Activated CD4-positive, CD25-positive, alpha-beta regulatory T cell (primary cell): ENCODE data around the gene APH1B.

ENCODE experiments used
- DNase-seq, 4 experiments: peaks; one replicate each; lab custom pipeline; 2025; lab: John Stamatoyannopoulos, UW

Gene APH1B

GRCh38 chr15:63252292-63252691 lies 25.1 kb upstream of the APH1B start:
- no peak for DNase-seq

DNA sequence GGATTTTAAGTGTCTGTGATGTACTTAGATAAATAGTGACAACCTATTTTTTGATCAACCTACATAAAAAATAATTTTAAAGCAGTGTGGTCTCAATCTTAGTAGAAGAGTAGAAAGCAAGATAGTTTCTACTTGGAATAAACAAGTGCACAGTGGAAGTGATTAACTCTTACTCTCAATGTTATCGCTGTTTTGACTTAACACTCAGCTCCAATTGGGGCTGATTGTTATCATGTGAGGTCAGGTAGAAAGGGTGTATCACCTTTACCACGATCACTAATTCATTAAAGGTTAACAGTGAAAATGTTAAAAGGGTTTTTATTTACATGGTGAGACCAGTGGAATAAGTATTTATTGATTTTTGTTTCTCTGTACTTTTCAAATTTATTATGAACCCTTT lies 22.4 kb upstream of the APH1B start:
- no peak for DNase-seq

DNA sequence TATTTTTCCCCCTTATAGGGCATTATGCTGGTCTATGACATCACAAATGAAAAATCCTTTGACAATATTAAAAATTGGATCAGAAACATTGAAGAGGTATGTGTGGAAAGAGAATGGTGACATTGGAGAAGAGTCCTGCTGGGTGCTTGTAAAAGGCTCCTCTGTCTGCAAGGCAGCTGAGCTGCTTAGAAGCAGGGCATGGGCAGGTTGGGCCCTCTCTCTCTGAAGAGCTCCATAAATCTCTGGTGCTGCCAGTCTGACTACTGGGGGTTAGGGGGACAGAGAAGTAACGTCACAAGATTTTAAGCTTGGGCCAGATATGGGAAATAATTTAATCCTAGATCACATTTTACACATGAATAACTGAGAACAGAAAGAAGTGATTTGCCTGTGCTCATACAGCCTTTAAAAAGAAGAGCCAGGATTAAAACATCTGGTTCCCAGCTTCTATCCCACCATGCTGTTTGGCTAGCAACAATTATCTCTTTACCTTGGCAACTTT lies 21.9 kb upstream of the APH1B start:
- no peak for DNase-seq

GRCh38 chr15:63256433-63257274 lies 20.8 kb upstream of the APH1B start:
- DNase-seq, result no peak

GRCh38 chr15:63258658-63259057 lies 18.7 kb upstream of the APH1B start:
- no peak for DNase-seq

GRCh38 chr15:63260791-63261190 lies 16.6 kb upstream of the APH1B start:
- no peak for DNase-seq

GRCh38 chr15:63261311-63261710 lies 16.1 kb upstream of the APH1B start:
- DNase-seq, result no peak

GRCh38 chr15:63263519-63263918 lies 13.9 kb upstream of the APH1B start:
- no peak for DNase-seq

GRCh38 chr15:63264688-63265293 lies 12.6 kb upstream of the APH1B start:
- DNase-seq, result no peak

DNA sequence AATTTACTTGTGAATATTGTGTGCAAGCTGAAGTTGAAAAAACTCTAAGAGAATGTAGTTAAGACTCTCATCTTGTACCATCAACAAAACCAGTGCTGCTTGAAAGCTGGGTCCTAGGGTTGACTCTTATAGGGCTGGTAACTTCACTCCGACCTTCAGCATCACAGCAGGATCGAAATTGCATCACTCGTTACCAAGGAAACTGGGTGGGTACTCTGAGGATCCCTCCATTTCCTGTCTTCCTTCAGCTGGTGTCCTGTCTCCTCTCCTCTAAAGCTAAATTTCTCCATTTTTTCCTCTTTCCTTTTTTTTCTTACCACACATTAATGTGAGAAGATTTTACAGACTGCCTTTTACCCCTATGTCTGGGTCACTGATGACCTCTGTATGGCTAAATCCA lies 3.0 kb upstream of the APH1B start:
- no peak for DNase-seq

- DNase-seq, result no peak
Measured at GRCh38 chr15:63276342-63277037, 915 bp upstream of the APH1B start.

GRCh38 chr15:63277893-63278456 lies 570 bp downstream of the APH1B start:
- DNase-seq, result no peak

- DNase-seq, result no peak
Measured at GRCh38 chr15:63283126-63283525, 5.7 kb downstream of the APH1B start.

GRCh38 chr15:63284335-63284734 lies 6.9 kb downstream of the APH1B start:
- DNase-seq, result no peak

DNA sequence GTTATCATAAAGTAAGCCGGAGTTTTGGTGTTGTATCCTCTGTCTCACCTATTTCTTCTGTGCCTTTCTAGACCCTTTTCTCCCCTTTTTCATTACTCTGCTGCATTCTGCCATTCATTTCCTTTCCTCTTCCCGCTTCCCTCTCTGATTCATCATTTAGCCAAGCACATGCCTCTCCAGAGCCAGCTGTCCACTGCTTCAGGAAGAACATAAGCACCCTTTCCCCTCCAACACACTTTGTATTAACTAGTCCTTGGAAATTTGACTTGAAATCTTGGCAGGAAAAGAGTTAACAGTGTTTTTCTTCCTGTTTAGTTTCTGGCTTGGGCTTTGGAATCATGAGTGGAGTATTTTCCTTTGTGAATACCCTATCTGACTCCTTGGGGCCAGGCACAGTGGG lies 9.7 kb downstream of the APH1B start:
- DNase-seq, result no peak

DNA sequence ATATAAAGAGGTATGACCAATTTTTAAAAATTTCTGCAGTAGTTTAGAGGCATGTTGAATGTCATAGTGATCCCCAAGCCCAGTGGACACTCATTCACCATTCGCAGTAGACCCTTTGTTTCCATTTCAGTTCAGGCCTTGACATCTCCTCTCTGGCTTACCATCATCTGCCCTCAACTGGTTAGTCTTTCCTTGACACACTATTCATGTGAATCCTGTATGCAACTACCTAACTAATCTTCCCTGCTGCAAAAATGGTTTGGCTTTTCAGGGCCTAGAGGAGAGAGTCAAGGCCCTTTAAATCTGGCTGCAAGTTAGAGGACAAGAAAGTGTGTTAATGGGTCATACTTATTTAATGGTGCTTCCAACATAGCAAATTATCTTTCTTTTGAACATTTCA lies 10.9 kb downstream of the APH1B start:
- DNase-seq, result no peak

DNA sequence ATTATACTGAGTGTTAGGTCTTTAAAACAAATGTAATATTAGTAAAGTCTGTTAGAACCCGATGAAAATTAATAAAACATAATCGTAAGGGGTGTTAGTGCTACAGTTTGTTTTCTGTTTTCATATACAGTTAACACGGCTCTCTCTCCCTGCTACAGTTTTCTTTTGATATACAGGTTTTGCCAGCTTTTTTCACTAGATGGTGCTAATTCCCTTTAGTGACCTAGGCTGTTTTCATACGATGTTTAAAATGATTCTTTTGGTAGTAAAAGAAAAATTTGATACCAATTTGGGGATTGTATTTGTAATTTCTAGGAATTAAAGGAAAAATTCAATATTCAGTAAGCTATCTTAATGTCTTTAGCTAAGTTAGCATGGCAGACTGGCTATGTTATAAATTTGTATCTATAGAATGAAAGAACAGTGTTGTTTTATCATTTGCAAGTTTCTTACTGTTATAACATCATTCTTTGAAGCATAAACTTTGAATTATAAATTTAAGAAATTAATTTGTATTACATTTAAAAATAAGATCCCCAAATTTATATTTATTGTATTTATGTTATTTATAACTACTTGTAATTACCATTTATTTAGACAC lies 11.5 kb downstream of the APH1B start:
- DNase-seq, result no peak

DNA sequence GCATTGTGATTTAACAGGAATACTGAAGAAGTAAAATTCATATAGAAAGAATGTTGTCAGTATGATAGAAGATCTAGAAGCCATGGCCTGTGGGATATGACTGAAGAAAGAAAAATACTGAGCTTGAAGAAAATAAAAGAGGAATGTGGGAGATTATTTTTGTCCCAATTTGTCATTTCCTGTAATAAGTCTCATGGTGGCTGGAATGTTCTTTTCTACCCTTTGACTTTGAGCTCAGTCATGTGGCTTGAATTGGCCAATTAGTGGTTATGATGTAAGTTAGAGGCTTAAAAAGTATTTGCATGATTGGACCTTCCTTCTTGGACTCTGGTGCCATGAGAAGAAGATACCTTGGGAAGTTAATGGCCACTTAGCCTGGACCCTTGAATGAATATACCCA lies 14.1 kb downstream of the APH1B start:
- DNase-seq, result no peak

GRCh38 chr15:63292241-63292640 lies 14.8 kb downstream of the APH1B start:
- DNase-seq, result no peak

DNA sequence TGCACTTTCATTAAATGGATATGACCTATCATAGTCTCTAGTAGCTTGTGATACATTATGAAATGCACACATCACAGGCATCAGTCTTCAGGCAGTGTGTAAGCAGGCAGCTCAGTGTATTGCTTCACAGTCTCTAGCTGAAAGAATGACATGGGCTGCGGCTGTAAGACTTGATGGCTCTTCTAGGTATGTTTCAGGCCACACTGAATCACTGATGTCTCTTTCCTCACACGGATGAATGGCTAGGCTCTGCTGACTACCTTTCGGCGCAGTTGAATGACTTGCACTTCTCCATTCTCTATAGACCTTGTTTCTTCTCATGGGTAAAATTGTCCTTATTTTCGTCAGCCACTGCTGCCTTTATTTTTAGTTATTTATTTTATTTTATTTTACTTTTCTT lies 15.4 kb downstream of the APH1B start:
- DNase-seq, result no peak

DNA sequence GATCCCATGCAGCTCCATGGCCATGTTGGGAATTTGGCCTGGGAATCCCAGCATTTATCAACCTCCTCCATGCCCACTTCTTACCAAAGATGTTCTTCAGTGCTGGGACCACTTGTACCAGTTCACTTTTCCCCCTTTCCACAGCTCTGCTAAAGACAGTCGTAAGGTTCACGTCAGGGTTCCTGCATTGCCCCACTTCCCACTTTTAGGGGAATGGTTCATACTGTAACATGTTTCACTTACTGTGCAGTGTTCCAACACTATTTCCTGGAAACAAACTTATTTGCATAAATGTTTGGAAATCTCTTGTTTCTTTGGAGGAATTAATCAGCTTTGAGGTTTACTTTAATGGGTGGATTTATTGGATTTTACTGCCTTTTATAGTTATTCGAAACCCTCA lies 17.0 kb downstream of the APH1B start:
- DNase-seq, result no peak

DNA sequence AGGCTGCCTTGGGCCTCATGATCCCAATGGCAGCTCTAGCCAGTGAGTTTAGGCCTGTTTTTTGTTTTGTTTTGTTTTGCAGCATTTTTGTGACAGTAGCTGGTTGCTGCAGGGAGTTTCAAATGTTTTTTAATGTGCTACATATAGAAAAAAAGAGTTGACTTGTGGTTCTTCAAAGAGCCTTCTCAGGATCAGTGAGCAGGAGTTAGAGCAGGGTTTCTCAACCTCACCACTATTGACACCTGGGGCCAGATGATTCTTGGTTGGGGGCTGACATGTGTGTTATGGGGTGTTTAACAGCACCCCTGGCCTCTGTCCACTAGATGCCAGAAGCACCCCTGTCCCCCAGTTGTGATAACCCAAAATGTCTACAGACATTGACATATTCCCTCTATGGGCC lies 17.9 kb downstream of the APH1B start:
- no peak for DNase-seq
